ENCODE results near the gene SAP25.
"Not testable (repeated sequence)": the region's sequence is repeated elsewhere in the genome, so short reads cannot be mapped to it uniquely, and the experiment has no call there.

The SAP25 gene

DNA sequence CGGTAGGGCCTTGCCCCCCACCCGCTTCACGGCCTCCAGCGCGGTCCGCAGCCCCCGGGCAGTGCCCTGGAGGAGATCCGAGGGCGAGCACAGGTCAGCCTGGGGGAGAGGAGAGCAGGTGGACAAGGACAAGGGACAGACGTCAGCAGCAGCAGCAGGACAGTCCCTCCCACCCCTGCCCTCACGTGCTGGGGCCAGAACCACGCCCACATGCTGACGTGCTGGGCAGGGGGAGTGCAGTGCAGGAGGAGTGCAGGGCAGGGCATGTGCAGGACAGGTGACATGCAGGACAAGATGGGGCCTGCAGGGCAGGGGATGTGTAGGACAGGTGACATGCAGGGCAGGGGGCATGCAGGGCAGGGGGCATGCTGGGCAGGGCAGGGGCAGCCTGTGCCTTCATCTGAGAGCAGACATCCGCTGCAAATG, 1.5 kb upstream of the SAP25 start:
- no peak for DNase-seq

- no peak for DNase-seq
Observed at GRCh38 chr7:100574362-100575205, 884 bp upstream of the SAP25 start.

GRCh38 chr7:100572949-100573675, 588 bp downstream of the SAP25 start:
- no peak for DNase-seq

GRCh38 chr7:100572281-100572948, 1.3 kb downstream of the SAP25 start:
- DNase-seq, result no peak

GRCh38 chr7:100571829-100572116, 1.9 kb downstream of the SAP25 start:
- DNase-seq, result no peak

GRCh38 chr7:100570954-100571828, 2.5 kb downstream of the SAP25 start:
- no peak for DNase-seq

GRCh38 chr7:100568896-100569844, 4.5 kb downstream of the SAP25 start:
- DNase-seq, result peak; percentile 47

DNA sequence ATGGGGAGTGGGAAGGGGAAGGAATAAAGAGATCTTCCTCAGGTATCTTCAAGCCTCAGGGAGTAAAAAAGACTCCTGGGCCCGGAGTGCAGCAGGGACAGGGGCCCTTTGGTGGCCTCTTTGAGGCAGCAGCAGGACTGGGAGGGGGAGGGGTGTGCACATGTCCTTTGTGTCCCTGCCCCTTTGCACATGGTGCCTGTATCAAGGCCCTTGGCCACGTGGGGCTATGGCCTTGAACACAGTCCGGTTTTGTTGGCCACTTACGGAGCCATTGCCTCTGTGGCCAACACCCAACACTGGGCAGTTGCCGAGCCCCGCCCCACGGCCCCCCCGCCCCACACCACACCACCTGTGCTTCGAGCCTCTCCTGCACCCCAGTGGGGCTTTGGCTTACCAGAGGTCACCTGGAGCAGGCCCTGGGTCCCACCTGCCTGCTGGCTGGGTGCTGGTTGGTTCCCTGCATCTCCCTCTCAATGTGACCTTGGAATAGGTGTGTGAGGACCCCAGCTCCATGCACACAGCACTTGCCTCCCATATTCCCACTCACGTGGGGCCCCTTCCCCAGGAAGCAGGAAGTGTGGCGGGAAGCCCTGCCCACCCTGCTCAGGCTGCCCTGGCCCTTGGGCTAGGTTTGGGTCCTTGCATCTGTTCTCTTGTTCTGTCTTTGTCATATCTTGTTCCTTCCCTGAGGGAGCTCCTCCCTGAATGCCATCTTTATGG, 5.4 kb downstream of the SAP25 start:
- DNase-seq, result no peak

GRCh38 chr7:100567751-100568175, 5.9 kb downstream of the SAP25 start:
- DNase-seq, result no peak

- DNase-seq, result no peak
Observed at GRCh38 chr7:100567031-100567730, 6.5 kb downstream of the SAP25 start.

DNA sequence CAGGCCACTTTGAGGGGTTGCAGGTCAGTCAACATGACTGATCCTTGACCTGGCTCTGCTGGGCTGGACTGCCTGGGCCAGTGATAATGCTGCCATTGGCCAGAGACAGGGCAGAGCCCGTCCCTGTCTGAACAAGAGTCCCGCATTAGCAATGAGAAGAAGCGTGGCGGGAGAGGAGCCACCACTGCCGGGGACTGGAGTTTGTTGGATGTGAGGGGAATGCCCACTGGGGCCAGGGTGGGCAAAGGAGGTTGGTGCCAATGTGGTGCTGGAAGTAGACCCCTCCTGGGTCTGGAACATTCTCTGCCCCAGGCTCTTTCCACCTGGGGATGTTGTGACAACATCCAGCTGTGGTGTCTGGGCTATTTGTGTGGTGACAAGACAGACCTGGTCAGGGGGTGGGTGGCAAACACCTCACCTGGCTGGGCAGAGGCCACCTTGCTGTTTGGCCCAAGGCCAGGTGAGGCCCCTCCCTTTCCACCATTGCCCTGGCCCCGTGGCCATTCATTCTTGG, 7.6 kb downstream of the SAP25 start:
- DNase-seq, result no peak

- DNase-seq, result no peak
Observed at GRCh38 chr7:100565133-100565571, 8.5 kb downstream of the SAP25 start.

GRCh38 chr7:100564405-100564804, 9.3 kb downstream of the SAP25 start:
- not testable (repeated sequence) for DNase-seq

- DNase-seq, result no peak
Observed at GRCh38 chr7:100563809-100564400, 9.8 kb downstream of the SAP25 start.

- DNase-seq, result no peak
Observed at GRCh38 chr7:100563100-100563564, 10.6 kb downstream of the SAP25 start.

- DNase-seq, result no peak
Observed at GRCh38 chr7:100562195-100563099, 11.3 kb downstream of the SAP25 start.

GRCh38 chr7:100561491-100562194, 12.1 kb downstream of the SAP25 start:
- DNase-seq, result no peak

DNA sequence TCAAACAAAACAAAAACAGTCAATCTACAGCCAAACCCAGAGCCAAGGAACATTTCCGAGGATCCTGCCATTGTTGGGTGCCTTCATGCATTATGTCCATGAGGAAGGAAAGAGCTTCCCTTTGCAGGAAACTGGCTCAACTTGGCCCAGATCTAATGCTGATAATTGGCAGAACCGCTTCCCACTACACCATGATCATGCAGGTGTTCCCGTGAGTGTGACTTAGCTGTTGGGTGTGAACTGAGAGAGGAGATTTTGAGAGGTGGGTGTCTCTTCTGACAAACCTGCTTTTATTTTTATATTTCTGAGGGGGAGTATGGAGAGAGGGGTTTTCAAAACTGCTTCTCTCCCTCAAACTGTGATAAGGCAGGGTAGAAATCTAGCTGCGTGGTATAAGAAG, 14.6 kb downstream of the SAP25 start:
- DNase-seq, result no peak

Data from DMS 273 treated with DMSO at 0.1 percent for 48 hours (cell line).